Activated CD4-positive, alpha-beta T cell treated with anti-CD3 and anti-CD28 coated beads for 1 hour (primary cell): ENCODE results near the gene ZNF473.
"Not testable (repeated sequence)": the region's sequence is repeated elsewhere in the genome, so short reads cannot be mapped to it uniquely, and the experiment has no call there.

Source experiments
- DNase-seq: peaks from one replicate; pipeline ENCODE4 v3.0.0-alpha.2; 2020

Gene ZNF473

DNA sequence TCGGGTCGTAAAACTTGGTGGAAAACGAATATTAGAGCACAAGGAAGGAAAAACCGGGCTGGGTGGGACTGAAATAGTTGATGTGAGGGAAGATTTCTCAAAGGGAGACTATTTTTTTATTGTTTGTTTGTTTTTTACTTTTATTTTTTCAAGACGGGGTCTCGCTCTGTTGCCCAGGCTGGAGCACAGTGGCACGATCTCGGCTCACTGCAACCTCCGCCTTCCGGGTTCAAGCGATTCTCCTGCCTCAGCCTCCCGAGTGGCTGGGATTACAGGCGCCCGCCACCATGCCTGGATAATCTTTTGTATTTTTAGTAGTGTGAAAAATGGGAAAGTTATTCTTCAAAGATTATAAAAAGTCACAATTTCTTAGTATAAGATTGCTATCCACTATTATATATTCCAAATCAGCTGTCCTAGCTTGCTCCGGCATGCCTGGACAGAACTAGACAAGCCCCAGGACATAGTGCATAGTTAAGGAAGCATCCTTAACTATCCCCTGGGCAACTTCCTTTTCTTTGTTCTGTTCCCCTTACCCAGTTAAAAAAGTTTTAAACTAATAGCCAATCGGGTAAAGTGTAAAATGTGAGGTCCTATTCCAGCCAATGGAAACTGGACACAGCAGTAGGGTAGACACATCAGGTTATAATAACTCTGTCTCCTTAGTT, 25.6 kb downstream of the ZNF473 start:
- DNase-seq: not testable (repeated sequence)

DNA sequence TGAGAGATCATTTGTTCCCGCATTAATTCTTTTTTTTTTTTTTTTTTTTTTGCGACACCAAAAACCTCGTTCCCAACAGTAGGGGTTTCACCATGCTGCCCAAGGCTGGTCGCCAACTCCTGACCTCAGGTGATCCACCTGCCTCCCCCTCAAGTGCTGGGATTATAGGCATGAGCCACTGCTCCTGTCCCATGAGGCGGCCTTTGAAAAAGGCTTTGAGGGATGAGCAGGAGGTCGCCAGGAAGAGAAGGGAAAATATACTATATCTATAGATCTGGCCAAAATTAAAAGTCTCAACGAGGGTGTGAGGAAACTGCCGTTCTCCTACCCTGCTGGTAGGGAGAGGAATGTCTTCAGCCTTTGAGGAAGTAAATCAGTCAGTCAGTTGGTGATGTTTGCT, 26.2 kb downstream of the ZNF473 start:
- DNase-seq: no peak

DNA sequence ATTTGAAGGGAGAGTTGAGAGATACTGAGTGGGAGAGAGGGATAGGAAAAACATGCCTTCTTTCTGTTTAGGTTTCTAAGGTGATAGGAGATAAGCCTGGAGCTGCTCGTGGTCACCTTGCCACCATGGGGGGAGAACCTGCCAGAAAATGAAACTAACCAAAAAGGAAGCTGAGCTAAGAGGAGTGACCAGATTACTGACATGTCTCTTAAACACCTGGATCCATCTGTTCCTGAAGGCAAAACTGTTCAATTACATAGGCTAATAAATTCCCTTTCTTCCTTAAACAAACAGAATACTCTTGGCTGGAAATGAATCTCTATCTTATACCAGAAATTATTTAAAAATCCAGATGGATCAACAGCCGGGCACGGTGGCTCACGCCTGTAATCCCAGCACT, 27.3 kb downstream of the ZNF473 start:
- no peak for DNase-seq

- no peak for DNase-seq
These were observed 32.6 kb downstream of the ZNF473 start for GRCh38 chr19:50058425-50058824.

DNA sequence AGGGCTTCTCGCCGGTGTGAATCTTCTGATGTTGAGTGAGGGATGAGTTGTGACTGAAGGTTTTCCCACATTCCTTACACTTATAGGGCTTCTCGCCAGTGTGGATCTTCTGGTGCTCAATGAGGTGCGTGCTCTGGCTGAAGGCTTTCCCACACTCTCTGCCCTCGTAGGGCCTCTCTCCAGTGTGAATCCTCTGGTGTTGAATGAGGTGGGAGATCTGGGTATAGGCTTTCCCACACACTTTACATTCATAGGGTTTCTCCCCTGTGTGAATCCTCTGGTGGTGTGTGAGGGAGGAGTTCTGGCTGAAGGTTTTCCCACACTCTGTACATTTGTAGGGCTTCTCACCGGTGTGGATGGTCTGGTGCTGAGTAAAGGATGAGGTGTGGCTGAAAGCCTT, 33.2 kb downstream of the ZNF473 start:
- no peak for DNase-seq

DNA sequence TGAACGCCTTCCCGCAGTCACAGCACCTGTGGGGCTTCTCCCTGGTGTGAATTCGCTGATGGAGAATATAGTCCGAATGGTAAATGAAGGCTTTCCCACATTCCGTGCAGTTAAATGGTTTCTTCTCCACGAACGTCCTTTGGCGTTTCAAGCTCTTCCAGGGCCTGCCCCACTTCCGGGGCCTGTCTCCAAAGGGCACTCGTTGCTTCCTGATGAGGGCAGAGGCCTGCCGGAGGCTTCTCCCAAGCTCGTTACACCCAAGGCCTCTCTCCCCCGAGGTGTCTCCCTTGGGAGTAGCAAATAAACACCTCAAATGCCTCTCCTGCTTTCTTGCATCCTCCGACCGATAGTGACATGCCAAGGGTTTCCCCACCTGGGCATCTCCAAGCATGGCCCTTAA, 34.3 kb downstream of the ZNF473 start:
- no peak for DNase-seq

DNA sequence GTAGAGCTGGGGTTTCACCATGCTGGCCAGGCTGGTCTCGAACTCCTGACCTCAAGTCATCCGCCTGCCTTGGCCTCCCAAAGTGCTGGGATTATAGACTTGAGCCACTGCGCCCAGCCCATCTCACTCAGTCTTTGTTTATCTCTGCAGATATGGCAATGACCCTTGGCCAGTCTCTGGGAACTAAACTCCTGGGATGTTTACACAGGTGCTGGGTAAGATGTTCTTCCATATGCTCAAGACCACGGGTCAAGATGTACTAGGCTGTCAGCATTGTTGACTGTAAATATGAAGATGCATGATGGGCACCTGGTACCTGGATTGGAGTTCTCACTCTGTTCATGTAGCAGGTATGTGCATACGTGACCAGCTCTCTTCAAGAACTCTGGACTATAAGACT, 35.8 kb downstream of the ZNF473 start:
- DNase-seq: no peak

- no peak for DNase-seq
These were observed 40.1 kb downstream of the ZNF473 start for GRCh38 chr19:50065938-50066337.

DNA sequence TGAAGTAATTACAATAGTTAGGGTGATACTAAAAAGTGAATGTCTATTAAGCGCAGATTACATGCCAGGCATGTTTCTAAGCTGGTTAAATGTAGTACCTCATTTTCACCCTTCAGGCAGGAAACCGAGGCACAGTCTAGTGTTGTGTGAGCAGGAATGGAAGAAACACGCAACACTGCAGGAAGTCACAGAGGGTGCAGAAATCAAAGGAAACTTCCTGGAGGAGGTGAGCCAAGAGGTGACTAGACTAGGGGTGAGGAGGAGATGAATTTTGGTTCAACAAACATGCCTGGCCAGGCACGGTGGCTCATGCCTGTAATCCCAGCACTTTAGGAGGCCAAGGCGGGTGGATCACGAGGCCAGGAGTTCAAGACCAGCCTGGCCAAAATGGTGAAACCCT, 41.8 kb downstream of the ZNF473 start:
- no peak for DNase-seq

GRCh38 chr19:50068382-50068781, 42.6 kb downstream of the ZNF473 start:
- DNase-seq: not testable (repeated sequence)

- DNase-seq: not testable (repeated sequence)
These were observed 49.3 kb downstream of the ZNF473 start for GRCh38 chr19:50075076-50075475.

DNA sequence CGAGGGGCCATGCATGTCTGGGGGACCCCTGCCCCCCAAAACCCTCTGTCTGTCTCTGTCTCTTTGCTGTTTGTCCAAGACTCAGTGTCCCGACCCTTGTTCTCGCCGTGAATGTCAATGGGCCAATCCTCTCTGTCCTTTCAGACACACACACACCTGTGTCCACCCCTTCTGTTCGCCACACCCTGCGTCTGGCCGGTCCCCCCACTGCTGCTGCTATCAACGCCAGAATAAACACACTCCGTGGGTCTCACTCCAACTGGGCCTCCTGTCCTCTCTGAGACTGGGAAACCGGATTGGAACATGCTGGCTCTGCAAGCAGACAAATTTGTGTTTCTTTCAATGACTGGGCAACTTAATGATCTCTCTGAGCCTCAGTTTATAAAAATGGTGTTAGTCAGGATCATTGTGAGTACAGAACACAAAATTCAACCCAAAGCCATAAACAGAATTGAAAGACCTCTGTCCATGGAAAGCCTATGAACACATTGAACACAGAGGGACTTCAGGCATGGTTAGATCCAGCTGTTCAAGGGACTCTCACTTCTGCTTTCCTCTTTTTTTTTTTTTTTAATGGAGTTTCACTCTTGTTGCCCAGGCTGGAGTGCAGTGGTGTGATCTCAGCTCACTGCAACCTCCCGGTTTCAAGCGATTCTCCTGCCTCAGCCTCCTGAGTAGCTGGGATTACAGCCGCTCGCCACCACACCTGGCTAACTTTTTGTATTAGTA, 50.0 kb downstream of the ZNF473 start:
- DNase-seq: not testable (repeated sequence)

GRCh38 chr19:50076581-50077355, 51.0 kb downstream of the ZNF473 start:
- not testable (repeated sequence) for DNase-seq

GRCh38 chr19:50079014-50079413, 53.2 kb downstream of the ZNF473 start:
- not testable (repeated sequence) for DNase-seq

GRCh38 chr19:50084440-50084839, 58.6 kb downstream of the ZNF473 start:
- not testable (repeated sequence) for DNase-seq

DNA sequence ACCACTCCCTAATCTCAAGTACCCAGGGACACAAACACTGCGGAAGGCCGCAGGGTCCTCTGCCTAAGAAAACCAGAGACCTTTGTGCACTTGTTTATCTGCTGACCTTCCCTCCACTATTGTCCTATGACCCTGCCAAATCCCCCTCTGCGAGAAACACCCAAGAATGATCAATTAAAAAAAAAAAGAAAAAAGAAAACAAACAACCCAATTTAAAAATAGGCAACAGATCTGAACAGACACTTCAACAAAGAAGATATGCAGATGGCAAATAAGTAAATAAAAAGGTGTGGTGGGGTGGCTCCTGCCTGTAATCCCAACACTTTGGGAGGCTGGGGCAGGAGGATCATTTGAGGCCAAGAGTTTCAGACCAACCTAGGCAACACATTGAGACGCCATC, 61.3 kb downstream of the ZNF473 start:
- not testable (repeated sequence) for DNase-seq

DNA sequence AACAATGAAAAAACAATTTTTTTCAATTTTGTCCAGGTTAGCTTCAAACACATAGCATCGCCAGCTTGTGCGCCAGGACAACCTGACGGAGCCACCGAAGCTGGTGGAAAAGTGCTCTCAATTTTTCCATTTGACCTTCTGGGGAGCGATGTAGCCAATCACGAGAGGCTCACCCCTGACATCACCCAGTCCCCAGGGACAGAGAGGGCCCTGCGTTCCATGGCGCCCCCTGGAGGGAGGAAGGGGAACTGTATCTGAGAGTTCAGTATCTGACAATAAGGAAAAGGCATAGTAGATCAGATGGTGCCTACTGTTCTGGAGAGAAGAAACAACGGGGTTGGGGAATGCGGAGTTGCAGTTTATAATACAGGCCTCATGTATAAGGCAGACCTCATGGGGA, 64.9 kb downstream of the ZNF473 start:
- DNase-seq: not testable (repeated sequence)

DNA sequence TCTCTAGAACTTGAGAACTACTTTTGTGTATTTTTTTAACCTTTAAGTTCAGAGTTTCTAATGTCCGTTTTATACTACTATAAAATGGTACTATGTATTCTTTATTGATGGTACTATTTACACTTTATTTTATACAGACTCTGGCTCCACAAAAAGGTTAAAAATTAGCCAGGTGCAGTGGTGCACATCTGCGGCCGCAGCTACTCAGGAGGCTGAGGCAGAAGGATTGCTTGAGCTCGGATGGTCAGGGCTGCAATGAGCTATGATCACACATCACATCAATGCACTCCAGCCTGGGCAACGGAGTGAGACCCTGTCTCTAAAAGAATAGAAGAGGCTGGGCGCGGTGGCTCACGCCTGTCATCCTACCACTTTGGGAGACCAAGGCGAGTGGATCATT, 66.0 kb downstream of the ZNF473 start:
- DNase-seq: not testable (repeated sequence)

GRCh38 chr19:50092597-50092996, 66.8 kb downstream of the ZNF473 start:
- DNase-seq: not testable (repeated sequence)

GRCh38 chr19:50097884-50098283, 72.1 kb downstream of the ZNF473 start:
- not testable (repeated sequence) for DNase-seq

DNA sequence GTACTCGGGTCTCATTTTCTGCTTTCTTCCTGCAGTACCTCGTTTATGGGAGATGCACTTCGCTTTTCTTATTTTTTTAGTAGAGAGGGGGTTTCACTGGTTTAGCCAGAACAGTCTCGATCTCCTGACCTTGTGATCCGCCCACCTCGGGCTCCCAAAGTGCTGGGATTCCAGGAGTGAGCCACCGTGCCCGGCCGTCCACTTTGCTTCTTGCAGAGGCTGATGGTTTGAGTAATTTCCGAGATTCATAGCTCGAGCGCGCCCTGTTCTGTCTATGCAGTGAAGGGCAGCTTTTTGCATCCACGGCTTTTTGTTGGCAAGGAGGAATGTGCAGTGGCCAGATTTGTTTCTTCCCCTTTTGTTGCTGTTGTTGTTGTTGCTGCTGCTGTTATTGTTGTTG, 73.1 kb downstream of the ZNF473 start:
- not testable (repeated sequence) for DNase-seq

- DNase-seq: not testable (repeated sequence)
These were observed 73.9 kb downstream of the ZNF473 start for GRCh38 chr19:50099696-50100095.

DNA sequence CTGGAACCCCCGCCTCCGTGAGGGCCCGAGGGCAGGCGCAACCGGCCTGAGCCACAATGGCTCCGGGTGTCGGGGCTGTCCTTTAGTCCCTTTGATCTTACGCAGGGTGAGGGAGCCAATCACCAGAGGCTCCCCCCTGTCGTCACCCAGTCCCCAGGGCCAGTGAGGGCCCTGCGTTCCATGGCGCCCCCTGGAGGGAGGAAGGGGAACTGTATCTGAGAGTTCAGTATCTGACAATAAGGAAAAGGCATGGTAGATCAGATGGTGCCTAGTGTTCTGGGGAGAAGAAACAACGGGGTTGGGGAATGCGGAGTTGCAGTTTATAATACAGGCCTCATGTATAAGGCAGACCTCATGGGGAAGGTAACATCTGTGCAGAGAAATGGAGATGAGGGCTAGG, 75.1 kb downstream of the ZNF473 start:
- not testable (repeated sequence) for DNase-seq
